Endodermal cell (in vitro differentiated cells): Measurements from ENCODE around the gene RCBTB1. TPM values are rescaled to one million over a fixed set of nuclear protein-coding genes. Genes with fewer than 3 reads are reported as not detected.
A peak's percentile ranks its signal among the peaks of the same experiment; 100 is the strongest.

ENCODE experiments used
- DNase-seq: peaks from one replicate; pipeline ENCODE4 v3.0.0-alpha.2; 2017
- H3K27ac ChIP-seq: 2 replicates; pipeline ENCODE4 v1.5.1; 2013; ENCODE audit warnings: mild to moderate bottlenecking, low read depth, low read length, moderate library complexity
- H3K27me3 ChIP-seq: 2 replicates; pipeline ENCODE4 v1.6.1; 2013; ENCODE audit warnings: mild to moderate bottlenecking, low read length, moderate library complexity; ENCODE audit not compliant: insufficient read depth, control insufficient read depth, poor library complexity, severe bottlenecking
- H3K36me3 ChIP-seq: 2 replicates; pipeline ENCODE4 v1.7.0; 2013; ENCODE audit warnings: mild to moderate bottlenecking, low read length, moderate library complexity; ENCODE audit not compliant: control insufficient read depth, insufficient read depth
- H3K4me1 ChIP-seq: one replicate; pipeline ENCODE4 v1.7.0; 2013; ENCODE audit warnings: low read length; ENCODE audit not compliant: control insufficient read depth, insufficient read depth
- H3K4me3 ChIP-seq: 2 replicates; pipeline ENCODE4 v1.5.1; 2013; ENCODE audit warnings: mild to moderate bottlenecking, low read length, moderate library complexity
- H3K9ac ChIP-seq: 2 replicates; pipeline ENCODE4 v1.6.1; 2013; ENCODE audit warnings: mild to moderate bottlenecking, low read length, moderate library complexity; ENCODE audit not compliant: poor library complexity, severe bottlenecking; ENCODE audit errors: extremely low read depth
- H3K9me3 ChIP-seq: 2 replicates; pipeline ENCODE4 v1.6.1; 2013; ENCODE audit warnings: mild to moderate bottlenecking, low read length, moderate library complexity; ENCODE audit not compliant: control insufficient read depth
- H3K27ac Mint-ChIP-seq: 2 replicates; pipeline ENCODE4 v1.8.0; 2020; ENCODE audit warnings: mixed read lengths
- H3K27me3 Mint-ChIP-seq: 2 replicates; pipeline ENCODE4 v1.8.0; 2021; ENCODE audit warnings: mild to moderate bottlenecking, mixed read lengths; ENCODE audit not compliant: insufficient read depth
- H3K36me3 Mint-ChIP-seq: 2 replicates; pipeline ENCODE4 v1.8.0; 2020; ENCODE audit warnings: low read depth, mixed read lengths
- H3K4me1 Mint-ChIP-seq: 2 replicates; pipeline ENCODE4 v1.8.0; 2020; ENCODE audit warnings: mixed read lengths
- H3K4me3 Mint-ChIP-seq: 2 replicates; pipeline ENCODE4 v1.8.0; 2020; ENCODE audit warnings: mild to moderate bottlenecking, moderate library complexity, mixed read lengths
- H3K9me3 Mint-ChIP-seq: 2 replicates; pipeline ENCODE4 v1.8.0; 2020; ENCODE audit warnings: mild to moderate bottlenecking, mixed read lengths
- WGBS, 2 experiments: methylation state at CpG; one replicate each; pipeline versions ENCODE4 v1.1.5 to v1.1.7; 2013; ENCODE audit warnings: missing lambda C conversion rate in 2 of 2, mixed read lengths in 1 of 2; ENCODE audit not compliant: insufficient coverage in 1 of 2, insufficient read length in 1 of 2; 5-methylcytosine and 5-hydroxymethylcytosine counted together
- total RNA-seq, 2 donors: library from RNA; stranded (reverse); fragmentation: NEBNext Ultra II Directional in 1 of 2; extraction: Animal tissue kit (Norgen Biotek cat#: 25700) in 1 of 2; gene quantifications; 2 replicates in 1 of 2; 3 replicates in 1 of 2; pipeline ENCODE4 v1.2.1, GENCODE V29; 2021
- TF ChIP-seq, protein P1 (sequence below): fragments of 200-600 bp; sonication (generic); conservative IDR thresholded peaks from 2 replicates; pipeline ENCODE4 v1.5.0; 2021; ENCODE audit warnings: antibody characterized with exemption, mild to moderate bottlenecking

RCBTB1 gene
- total RNA-seq, 2 donors from 2014 or later: 40.6 to 46.4 TPM

DNA sequence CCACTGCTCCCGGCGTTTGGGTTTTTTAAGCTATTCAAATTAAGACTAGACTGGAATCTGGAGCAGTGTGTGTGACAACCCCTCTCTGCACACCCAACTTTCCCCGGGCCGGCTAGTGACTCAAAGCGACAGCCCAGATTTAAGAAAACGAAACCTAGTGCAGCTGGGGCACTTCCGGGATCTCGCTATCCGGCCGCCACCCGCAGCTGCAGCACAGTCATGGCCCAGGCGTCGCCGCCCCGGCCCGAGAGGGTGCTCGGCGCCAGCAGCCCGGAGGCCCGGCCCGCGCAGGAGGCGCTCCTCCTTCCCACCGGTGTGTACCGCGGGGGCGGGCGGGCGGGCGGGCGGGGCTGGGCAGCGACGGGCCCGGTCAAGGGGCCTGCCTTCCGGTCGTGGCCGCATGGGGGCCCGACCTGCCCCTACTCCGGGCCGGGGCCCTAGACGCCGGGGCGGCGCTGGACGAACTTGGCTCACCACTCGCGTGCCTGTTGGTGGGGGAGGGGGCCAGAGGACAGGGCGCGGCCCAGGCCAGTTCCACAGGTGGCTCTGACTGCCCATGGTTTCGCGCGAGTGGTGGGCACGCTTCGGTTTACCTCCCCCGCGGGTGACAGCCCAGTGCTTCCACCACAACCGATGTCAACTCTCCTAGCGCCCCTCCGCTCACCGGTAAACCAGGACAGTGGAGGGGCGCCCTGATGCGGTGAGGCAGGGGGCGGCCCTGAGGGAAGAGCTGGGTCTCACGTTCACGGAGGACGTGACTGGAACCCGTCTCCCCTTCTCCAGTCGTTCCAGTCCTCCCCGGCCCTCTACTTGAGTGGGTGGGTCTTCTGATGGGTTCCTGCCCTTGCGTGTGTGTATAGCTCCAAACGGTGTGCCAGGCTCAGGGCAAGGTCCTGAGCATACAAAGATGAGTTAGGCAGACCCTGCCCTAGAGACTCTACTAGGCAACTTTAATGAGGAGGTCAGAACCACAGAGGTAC lies 89.3 kb downstream of the RCBTB1 start, which contains the start of gene PHF11:
TSS of gene PHF11 (plus strand) at position 171 of the 980 bp plus-strand sequence. CDS start at position 220, 49 bp downstream.
- Mint-ChIP-seq H3K9me3 (no peaks in the 10 kb centered on the region), H3K4me3 (peak within 1 kb of the TSS; percentile 82), H3K27ac (peak within 1 kb of the TSS; percentile 98), H3K36me3 (peaks cover 3% of the 10 kb centered on the region), H3K4me1 (peaks cover 2% of the 10 kb centered on the region), H3K27me3 (no peaks in the 10 kb centered on the region)
- peak; percentile 89 for DNase-seq
- Histone ChIP-seq H3K4me1 (no peaks in the 10 kb centered on the region), H3K27me3 (no peaks in the 10 kb centered on the region), H3K36me3 (no peaks in the 10 kb centered on the region), H3K9ac (peak within 1 kb of the TSS; percentile 63), H3K9me3 (no peaks in the 10 kb centered on the region), H3K27ac (peak within 1 kb of the TSS; percentile 53), H3K4me3 (peak within 1 kb of the TSS; percentile 71)
- TF ChIP-seq, protein P1, sequence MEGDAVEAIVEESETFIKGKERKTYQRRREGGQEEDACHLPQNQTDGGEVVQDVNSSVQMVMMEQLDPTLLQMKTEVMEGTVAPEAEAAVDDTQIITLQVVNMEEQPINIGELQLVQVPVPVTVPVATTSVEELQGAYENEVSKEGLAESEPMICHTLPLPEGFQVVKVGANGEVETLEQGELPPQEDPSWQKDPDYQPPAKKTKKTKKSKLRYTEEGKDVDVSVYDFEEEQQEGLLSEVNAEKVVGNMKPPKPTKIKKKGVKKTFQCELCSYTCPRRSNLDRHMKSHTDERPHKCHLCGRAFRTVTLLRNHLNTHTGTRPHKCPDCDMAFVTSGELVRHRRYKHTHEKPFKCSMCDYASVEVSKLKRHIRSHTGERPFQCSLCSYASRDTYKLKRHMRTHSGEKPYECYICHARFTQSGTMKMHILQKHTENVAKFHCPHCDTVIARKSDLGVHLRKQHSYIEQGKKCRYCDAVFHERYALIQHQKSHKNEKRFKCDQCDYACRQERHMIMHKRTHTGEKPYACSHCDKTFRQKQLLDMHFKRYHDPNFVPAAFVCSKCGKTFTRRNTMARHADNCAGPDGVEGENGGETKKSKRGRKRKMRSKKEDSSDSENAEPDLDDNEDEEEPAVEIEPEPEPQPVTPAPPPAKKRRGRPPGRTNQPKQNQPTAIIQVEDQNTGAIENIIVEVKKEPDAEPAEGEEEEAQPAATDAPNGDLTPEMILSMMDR: peak; percentile 56
- WGBS, 2 experiments: 22 to 52% methylated on average over 10 to 71 of the region's 71 CpGs

GRCh38 chr13:49494645-49495044 lies 90.7 kb downstream of the RCBTB1 start:
- no peaks in the 10 kb centered on the region for H3K36me3 ChIP-seq
- no peak overlapping the region for H3K9ac ChIP-seq
- TF ChIP-seq, protein P1: no peak
- H3K27me3 ChIP-seq: no peaks in the 10 kb centered on the region
- H3K9me3 ChIP-seq: no peaks in the 10 kb centered on the region
- Mint-ChIP-seq H3K4me1 (peaks cover 2% of the 10 kb centered on the region), H3K27me3 (no peaks in the 10 kb centered on the region), H3K27ac (no peak overlapping the region), H3K4me3 (peak overlapping the region; percentile 82), H3K9me3 (no peaks in the 10 kb centered on the region), H3K36me3 (peaks cover 3% of the 10 kb centered on the region)
- H3K4me3 ChIP-seq: peak overlapping the region; percentile 71
- 100% methylated on average over 2 of the region's 2 CpGs; no CpG with 5 or more reads in 1 of the 2 experiments for WGBS, 2 experiments
- H3K4me1 ChIP-seq: no peaks in the 10 kb centered on the region
- DNase-seq: no peak
- H3K27ac ChIP-seq: no peak overlapping the region

- Histone ChIP-seq H3K9ac (no peak overlapping the region), H3K4me1 (peaks cover 4% of the 10 kb centered on the region), H3K27me3 (no peaks in the 10 kb centered on the region), H3K27ac (no peak overlapping the region), H3K4me3 (no peak overlapping the region), H3K9me3 (no peaks in the 10 kb centered on the region), H3K36me3 (peaks cover 9% of the 10 kb centered on the region)
- Mint-ChIP-seq H3K36me3 (peaks cover 14% of the 10 kb centered on the region), H3K27me3 (no peaks in the 10 kb centered on the region), H3K4me1 (peaks cover 7% of the 10 kb centered on the region), H3K4me3 (no peak overlapping the region), H3K27ac (no peak overlapping the region), H3K9me3 (no peaks in the 10 kb centered on the region)
- 100% methylated on average over 2 of the region's 2 CpGs; no CpG with 5 or more reads in 1 of the 2 experiments for WGBS, 2 experiments
- DNase-seq: no peak
- TF ChIP-seq, protein P1: no peak
Observed at GRCh38 chr13:49488563-49488962, 96.8 kb downstream of the RCBTB1 start.

Other genes starting within 250 kb of the RCBTB1 start
- 1 to 10 TPM; 5.3 to 8.6 TPM for gene CAB39L, start 141.5 kb downstream of the RCBTB1 start, total RNA-seq
- 1 to 10 TPM; 7.8 to 9.5 TPM for gene SETDB2, start 141.3 kb downstream of the RCBTB1 start, total RNA-seq
- gene PHF11, start 89.6 kb downstream of the RCBTB1 start, total RNA-seq: 10 to 100 TPM; 16.8 to 21.0 TPM
- under 1 TPM; 0.24 to 0.49 TPM for gene ARL11, start 42.9 kb upstream of the RCBTB1 start, total RNA-seq
- 10 to 100 TPM; 60.2 to 85.2 TPM for gene EBPL, start 105.9 kb upstream of the RCBTB1 start, total RNA-seq
- gene KPNA3, start 207.1 kb upstream of the RCBTB1 start, total RNA-seq: 10 to 100 TPM; 59.0 to 64.2 TPM